ENCODE data around the gene LIME1. TPM values are rescaled to one million over a fixed set of nuclear protein-coding genes. Genes with fewer than 3 reads are reported as not detected.

Gene LIME1, protein sequence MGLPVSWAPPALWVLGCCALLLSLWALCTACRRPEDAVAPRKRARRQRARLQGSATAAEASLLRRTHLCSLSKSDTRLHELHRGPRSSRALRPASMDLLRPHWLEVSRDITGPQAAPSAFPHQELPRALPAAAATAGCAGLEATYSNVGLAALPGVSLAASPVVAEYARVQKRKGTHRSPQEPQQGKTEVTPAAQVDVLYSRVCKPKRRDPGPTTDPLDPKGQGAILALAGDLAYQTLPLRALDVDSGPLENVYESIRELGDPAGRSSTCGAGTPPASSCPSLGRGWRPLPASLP
- 12.8 and 13.5 TPM in 2 replicates for total RNA-seq (2021)
- long read RNA-seq, result 0 reads

DNA sequence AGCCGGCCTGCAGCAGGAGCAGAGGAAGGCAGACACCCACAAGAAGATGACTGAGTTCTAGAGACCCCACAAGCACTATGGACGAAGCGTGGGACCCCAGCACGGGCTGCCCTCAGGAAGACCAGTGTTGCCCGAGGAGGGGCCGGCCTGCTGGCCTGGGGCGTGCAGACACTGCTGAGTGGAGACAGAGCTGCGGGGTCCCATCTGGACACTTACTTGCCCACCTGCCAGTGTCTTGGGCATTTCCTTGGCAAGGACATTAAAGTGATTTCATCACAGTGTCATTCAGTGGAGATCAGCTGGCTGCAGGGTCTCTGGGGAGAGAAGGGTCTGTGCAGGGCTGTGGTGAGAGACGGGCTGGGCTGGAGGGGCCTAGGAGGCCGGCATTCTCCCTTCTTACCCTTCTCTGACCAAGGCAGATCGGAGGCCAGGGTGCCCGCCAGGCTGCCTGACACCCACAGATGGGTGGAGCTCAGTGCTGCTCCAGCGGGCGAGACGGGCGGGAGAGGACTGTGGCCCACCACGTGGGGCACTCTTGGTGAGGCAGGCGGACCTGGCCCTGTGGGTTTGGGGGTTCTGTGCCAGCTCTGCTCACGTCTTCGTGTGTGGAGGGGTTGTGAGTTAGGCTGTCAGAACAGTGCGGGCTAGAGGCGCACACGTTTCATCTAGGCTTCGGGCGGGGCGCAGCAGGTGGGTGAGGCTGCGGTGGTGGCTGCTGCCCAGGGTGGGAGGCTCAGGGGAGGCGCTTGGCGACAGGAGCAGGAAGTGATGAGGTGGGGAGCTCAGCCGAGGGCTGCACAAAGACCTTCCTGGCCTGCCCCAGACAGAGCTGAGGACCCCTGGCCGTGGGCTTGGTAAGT, at the start of gene LIME1:
Gene LIME1, plus strand, starts transcription at position 806 of the 860 bp plus-strand sequence. CDS start 886 bp downstream, outside the sequence.
- H3K27me3 ChIP-seq (ENCODE audit: insufficient read depth, low read length), result no peaks in the 10 kb centered on the region
- H3K79me2 ChIP-seq (ENCODE audit: insufficient read depth, low read length), result no peaks in the 10 kb centered on the region
- no peak within 1 kb of the TSS for H2BK20ac ChIP-seq (ENCODE audit: low read depth, low read length, poor library complexity, severe bottlenecking)
- Mint-ChIP-seq H3K36me3 (ENCODE audit: insufficient read depth in 1 of 3, low read depth in 3 of 3) (peaks cover 9 to 18% (median 10%) of the 10 kb centered on the region in 3 experiments; a peak in 6 of 7 replicates), H3K27ac (no peak within 1 kb of the TSS), H3K4me1 (no peaks in the 10 kb centered on the region), H3K27me3 (ENCODE audit: low read depth) (no peaks in the 10 kb centered on the region; the same call in 1 of the 2 replicates), H3K9me3 (no peaks in the 10 kb centered on the region), H3K4me3 (no peak within 1 kb of the TSS)
- no peak within 1 kb of the TSS for H3K4ac ChIP-seq (ENCODE audit: low read depth, low read length)
- no peak within 1 kb of the TSS for H4K8ac ChIP-seq (replicated peaks; ENCODE audit: insufficient read length, low read depth, low read length)
- no peak within 1 kb of the TSS for H2AFZ ChIP-seq (ENCODE audit: low read length)
- no peak within 1 kb of the TSS for H2BK12ac ChIP-seq (ENCODE audit: insufficient read length, low read depth, low read length)
- no peaks in the 10 kb centered on the region for H3K4me1 ChIP-seq (ENCODE audit: insufficient read depth, low read length)
- no CpG with 5 or more reads among the region's 31 CpGs for WGBS (ENCODE audit: extremely low coverage, insufficient read length, low lambda C conversion rate)
- H3K23ac ChIP-seq (ENCODE audit: insufficient read length, low read depth, low read length), result no peak within 1 kb of the TSS
- TF ChIP-seq, protein P1, sequence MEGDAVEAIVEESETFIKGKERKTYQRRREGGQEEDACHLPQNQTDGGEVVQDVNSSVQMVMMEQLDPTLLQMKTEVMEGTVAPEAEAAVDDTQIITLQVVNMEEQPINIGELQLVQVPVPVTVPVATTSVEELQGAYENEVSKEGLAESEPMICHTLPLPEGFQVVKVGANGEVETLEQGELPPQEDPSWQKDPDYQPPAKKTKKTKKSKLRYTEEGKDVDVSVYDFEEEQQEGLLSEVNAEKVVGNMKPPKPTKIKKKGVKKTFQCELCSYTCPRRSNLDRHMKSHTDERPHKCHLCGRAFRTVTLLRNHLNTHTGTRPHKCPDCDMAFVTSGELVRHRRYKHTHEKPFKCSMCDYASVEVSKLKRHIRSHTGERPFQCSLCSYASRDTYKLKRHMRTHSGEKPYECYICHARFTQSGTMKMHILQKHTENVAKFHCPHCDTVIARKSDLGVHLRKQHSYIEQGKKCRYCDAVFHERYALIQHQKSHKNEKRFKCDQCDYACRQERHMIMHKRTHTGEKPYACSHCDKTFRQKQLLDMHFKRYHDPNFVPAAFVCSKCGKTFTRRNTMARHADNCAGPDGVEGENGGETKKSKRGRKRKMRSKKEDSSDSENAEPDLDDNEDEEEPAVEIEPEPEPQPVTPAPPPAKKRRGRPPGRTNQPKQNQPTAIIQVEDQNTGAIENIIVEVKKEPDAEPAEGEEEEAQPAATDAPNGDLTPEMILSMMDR (conservative IDR thresholded peaks at IDR 0.05), result no peak
- no peak within 1 kb of the TSS for H3T11ph ChIP-seq (ENCODE audit: low read length)
- H4K5ac ChIP-seq (ENCODE audit: insufficient read length, low read depth, low read length), result no peak within 1 kb of the TSS
- no peak within 1 kb of the TSS for H2BK5ac ChIP-seq (ENCODE audit: insufficient read length, low read length)
- no peak within 1 kb of the TSS for H3K56ac ChIP-seq (ENCODE audit: insufficient read length, low read depth, low read length)
- H3K9me3 ChIP-seq (ENCODE audit: control insufficient read depth, low read depth, low read length), result no peaks in the 10 kb centered on the region
- H3K18ac ChIP-seq (ENCODE audit: insufficient read length, low read depth, low read length), result no peak within 1 kb of the TSS
- no peak within 1 kb of the TSS for H4K91ac ChIP-seq (ENCODE audit: insufficient read length, low read depth, low read length)
- no peak within 1 kb of the TSS for H2AK5ac ChIP-seq (ENCODE audit: insufficient read length, low read length)
- peak; percentile 33 for DNase-seq
- no peak within 1 kb of the TSS for H3K14ac ChIP-seq (ENCODE audit: insufficient read depth, low read length)
- H2BK15ac ChIP-seq (ENCODE audit: low read depth, low read length), result no peak within 1 kb of the TSS
- no peaks in the 10 kb centered on the region for H3K79me1 ChIP-seq (ENCODE audit: insufficient read depth, low read depth, low read length, poor library complexity, severe bottlenecking)
- peaks cover 8% of the 10 kb centered on the region for H3K23me2 ChIP-seq (ENCODE audit: insufficient read length, low read depth, low read length, poor library complexity, severe bottlenecking)
- peak within 1 kb of the TSS; percentile 37 for H3K4me2 ChIP-seq (ENCODE audit: insufficient read depth, insufficient read length, low read length)
- H2BK120ac ChIP-seq (ENCODE audit: low read depth, low read length, poor library complexity, severe bottlenecking), result no peak within 1 kb of the TSS
- H3K9ac ChIP-seq (ENCODE audit: extremely low read depth, insufficient read length, low read length), result no peak within 1 kb of the TSS
- no peak within 1 kb of the TSS for H3K27ac ChIP-seq (ENCODE audit: insufficient read length, low read depth, low read length)
- H4K20me1 ChIP-seq (ENCODE audit: control insufficient read depth, insufficient read depth, insufficient read length), result no peaks in the 10 kb centered on the region
